Stimulated activated CD4-positive, alpha-beta T cell treated with anti-CD3 and anti-CD28 coated beads, Interleukin-2, amount 100 ng/mL, for 4 hours (primary cell): Measurements from ENCODE around the gene AP1S3.
"Not testable (repeated sequence)": the region's sequence is repeated elsewhere in the genome, so short reads cannot be mapped to it uniquely, and the experiment has no call there.

Experiments
- DNase-seq: peaks from one replicate; pipeline ENCODE4 v3.0.0-alpha.2; 2020; ENCODE audit warnings: low read depth

Gene AP1S3

DNA sequence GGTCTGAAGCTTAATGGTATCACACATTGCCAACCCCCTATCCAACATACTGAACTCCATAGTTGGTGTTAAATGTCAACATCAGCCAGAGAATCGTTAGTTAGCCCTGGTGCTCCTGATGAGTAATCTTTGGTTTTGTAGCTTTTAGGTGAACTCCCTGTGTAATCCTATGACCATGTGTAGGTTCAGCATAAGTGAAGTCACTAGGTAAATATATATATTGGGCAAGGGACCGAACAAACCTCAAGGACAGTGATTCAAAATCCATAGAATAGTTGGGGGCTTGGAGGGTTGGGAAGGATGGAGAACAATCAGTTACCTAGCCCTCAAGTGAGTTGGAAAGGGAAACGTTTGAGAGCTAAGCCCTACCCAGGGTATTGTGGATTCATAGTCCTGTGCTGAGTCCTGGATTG is 16.0 kb upstream of the AP1S3 start:
- no peak for DNase-seq

GRCh38 chr2:223852281-223852795 is 15.0 kb upstream of the AP1S3 start:
- DNase-seq, result no peak

GRCh38 chr2:223847410-223847809 is 10.0 kb upstream of the AP1S3 start:
- DNase-seq, result no peak

GRCh38 chr2:223846515-223846914 is 9.1 kb upstream of the AP1S3 start:
- DNase-seq, result no peak

DNA sequence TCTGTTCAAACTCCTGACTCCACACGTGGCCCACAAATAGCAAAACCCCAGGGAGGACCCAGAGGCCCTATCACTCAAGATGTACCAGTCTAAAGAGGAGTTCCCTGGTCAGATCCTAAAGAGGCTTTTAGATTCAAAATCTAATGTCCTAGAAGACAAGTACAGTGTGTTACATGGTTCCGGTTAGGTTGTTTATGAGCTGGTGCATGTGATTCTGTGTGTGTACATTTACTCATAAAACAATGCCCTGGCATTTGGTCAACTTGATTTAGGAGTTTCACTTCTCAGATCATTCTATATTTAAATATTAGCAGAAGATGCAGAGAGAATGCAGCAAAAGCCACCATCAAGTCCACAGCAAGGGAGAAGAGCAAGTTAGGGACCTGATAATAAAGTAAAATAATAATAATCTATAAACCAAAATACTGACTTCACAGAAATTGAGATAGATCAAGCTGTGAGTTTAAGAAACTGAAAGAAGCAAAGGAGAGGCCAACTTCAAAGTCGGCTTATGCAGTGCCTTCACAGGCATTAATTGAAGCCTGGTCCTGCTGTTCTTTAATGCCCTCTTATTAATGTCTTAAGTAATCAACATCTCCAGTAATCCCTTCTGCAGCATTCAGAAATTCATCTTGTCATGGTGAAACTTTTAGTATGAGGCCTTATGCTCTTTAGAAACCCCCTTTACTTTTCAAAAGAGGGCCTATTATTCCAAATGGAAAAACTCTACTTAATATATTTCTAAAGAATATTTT is 4.2 kb upstream of the AP1S3 start:
- DNase-seq, result no peak

- DNase-seq, result no peak
These were observed 1.5 kb downstream of the AP1S3 start for GRCh38 chr2:223835701-223836532.

- no peak for DNase-seq
These were observed 3.0 kb downstream of the AP1S3 start for GRCh38 chr2:223834431-223834830.

DNA sequence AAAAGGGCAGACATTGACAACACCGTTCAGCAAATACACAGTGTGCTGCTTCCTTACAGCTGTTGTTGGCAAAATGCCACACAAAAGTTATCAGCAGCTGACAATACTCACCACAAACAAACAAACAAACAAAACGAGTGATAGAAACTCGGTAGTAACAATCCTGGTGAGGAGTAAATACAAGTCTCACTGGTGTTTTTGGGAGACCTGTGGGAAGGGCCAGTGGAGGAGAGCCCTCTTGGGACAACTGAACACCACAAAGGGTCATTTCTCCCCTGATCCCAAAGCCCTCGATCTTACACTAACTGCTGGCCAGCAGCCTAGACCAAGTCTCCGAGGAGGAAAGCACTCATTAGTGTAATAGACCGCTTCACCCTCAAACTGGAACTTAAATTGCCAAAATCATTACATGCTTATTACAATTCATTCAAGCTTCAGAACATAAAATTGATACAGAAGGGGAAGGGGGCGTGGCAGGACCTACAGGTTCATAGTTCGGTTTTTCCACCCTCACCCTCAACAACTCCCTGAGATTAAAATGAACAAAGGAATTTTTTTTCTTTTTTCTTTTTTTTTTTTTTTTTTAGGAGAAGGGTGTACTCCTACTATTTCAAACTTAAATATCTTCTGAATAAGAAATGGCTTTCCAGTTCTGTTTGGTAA is 5.0 kb downstream of the AP1S3 start:
- DNase-seq, result no peak

- no peak for DNase-seq
These were observed 8.3 kb downstream of the AP1S3 start for GRCh38 chr2:223829128-223829527.

DNA sequence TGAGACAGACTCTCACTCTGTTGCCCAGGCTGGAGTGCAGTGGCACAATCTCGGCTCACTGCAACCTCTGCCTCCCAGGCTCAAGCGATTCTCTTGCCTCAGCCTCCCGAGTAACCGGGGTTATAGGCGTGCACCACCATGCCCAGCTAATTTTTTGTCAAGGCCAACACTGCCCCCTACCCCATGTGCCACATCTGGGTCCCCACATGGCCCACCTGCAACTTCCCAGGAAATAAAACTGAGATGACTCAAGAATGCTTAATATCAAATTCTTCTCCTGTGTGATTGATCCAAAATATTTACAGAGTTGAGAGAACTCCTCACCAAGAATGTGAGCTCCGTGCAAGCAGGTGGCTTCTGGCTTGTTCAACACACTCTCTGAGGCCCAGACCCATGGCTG is 9.1 kb downstream of the AP1S3 start:
- no peak for DNase-seq

GRCh38 chr2:223826995-223827394 is 10.4 kb downstream of the AP1S3 start:
- no peak for DNase-seq

DNA sequence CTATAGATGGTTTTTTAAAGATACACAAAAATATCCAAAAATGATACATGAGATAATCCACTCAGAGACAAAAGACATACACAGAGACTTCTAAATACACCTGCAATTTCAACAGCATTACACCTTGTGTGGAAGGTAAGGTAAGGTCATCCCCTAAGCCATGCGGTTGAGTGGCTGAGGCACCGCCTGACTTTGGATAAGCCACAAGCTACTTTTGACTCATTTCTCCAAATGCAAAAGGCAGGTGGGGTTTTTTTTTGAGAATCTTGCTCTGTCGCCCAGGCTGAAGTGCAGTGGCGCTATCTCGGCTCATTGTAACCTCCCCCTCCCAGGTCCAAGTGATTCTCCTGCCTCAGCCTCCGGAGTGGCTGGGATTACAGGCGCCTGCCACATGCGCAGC is 13.1 kb downstream of the AP1S3 start:
- no peak for DNase-seq

DNA sequence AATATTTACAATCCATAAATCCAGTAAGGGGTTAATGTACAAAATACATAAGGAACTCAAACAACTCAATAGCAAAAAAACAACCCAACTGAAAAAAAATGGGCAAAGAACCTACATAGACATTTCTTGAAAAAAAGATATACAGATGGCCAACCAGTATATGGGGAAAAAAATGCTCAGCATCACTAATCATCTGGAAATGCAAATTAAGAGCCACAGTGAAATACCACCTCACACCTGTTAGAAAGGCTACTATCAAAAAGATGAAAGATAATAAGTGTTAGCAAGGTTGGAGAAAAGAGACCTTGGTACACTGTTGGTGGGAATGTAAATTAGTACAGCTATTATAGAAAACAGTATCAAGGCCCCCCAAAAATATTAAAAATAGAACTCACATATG is 14.6 kb downstream of the AP1S3 start:
- no peak for DNase-seq

- DNase-seq, result no peak
These were observed 16.8 kb downstream of the AP1S3 start for GRCh38 chr2:223820549-223820948.

GRCh38 chr2:223819891-223820290 is 17.5 kb downstream of the AP1S3 start:
- no peak for DNase-seq

DNA sequence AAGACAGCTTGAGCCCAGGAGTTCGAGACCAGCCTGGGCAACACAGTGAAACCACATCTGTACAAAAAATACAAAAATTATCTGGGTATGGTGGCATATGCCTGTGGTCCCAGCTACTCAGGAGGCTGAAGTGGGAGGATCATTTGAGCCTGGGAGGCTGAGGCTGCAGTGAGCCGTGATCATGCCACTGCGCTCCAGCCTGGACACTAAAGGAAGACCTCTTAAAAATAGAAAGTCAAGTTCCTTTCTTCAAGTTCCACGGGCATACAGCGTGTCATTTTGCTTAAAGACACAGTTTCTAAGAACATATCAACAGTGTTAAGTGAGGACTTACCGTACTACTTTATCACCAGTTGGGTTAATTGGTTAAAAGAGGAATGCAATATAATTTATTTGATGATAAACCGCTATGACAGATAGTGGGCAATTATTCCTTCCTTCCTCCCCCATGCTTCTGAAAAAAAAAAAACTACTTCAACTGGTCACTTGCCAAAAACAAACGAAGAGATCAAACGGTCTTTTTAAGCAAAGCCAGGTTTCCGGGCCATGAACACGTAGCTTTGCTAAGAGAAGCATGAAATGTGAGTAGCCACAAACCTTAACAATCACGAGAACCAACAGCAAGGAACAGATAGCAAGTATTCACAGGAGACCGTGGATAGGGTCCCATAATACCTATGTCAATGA is 21.4 kb downstream of the AP1S3 start:
- DNase-seq, result no peak

GRCh38 chr2:223815186-223815883 is 22.0 kb downstream of the AP1S3 start:
- no peak for DNase-seq

DNA sequence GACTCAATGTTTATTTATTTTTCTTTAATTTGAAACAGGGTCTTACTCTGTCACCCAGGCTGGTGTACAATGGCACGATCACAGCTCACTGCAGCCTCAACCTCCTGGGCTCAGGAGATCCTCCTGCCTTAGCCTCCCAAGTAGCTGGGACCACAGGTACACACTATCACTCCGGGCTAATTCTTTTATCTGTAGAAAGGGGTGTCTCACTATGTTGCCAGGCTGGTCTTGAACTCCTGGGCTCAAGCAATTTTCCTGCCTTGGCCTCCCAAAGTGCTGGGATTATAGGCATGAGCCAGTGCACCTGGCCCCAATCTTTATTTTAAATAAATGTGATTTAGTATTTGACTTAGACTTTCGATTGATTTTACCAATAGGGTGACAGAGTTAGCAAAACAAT is 22.6 kb downstream of the AP1S3 start:
- DNase-seq, result not testable (repeated sequence)

DNA sequence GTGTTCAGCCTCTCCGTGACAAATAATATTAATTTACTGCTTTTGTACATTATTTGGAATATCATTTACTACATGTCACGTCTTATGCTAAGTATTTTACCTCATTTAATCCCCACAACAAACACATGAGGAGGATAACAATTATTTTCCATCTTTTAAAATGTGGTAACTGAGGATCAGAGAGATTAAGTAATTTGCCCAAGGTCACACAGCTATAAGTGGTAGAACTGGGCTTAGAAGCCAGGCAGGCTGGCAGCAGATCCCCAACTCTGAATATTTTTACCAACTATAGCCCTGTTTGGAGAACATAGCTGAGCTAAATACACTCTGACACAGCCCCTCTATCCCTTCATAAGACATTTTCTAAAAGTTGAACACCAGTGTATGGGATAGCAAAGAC is 24.1 kb downstream of the AP1S3 start:
- DNase-seq, result no peak

- no peak for DNase-seq
These were observed 25.6 kb downstream of the AP1S3 start for GRCh38 chr2:223811757-223812156.

DNA sequence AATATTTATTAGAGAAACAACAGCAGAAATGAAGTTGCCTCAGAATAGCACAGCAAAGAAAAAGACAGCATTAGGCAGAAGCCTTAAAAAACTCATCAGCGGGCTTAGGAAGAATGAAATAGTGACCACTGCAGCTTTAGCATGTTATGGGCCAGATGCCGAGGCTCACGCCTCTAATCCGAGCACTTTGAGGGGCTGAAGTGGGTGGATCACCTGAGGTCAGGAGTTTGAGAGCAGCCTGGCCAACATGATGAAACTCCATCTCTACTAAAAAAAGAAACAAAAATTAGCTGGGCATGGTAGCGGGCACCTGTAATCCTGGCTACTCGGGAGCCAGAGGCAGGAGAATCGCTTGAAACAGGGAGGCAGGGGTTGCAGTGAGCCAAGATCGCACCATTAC is 32.4 kb downstream of the AP1S3 start:
- no peak for DNase-seq

GRCh38 chr2:223801736-223802135 is 35.6 kb downstream of the AP1S3 start:
- DNase-seq, result no peak
